GM23338 (cell line): Measurements from ENCODE around the gene LAT. TPM values are rescaled to one million over a fixed set of nuclear protein-coding genes. Genes with fewer than 3 reads are reported as not detected.

Experiments used
- ATAC-seq: fragments of 200-7000 bp; cut with Tn5 transposase; 3 replicates; pipeline ENCODE4 v1.9.1; 2020
- DNase-seq: peaks from one replicate; pipeline ENCODE4 v3.0.0-alpha.2; 2015; ENCODE audit warnings: low spot score
- H2AFZ ChIP-seq: fragments of 200-600 bp; sonication (generic); 2 replicates; pipeline ENCODE4 v1.8.0; 2016; ENCODE audit warnings: antibody characterized with exemption, mild to moderate bottlenecking, moderate library complexity
- H3F3A ChIP-seq: fragments of 200-600 bp; sonication (generic); replicated peaks from 2 replicates; pipeline ENCODE4 v1.8.0; 2017; ENCODE audit warnings: antibody characterized with exemption, mixed run types, low read depth
- H3K27ac ChIP-seq: fragments of 200-600 bp; sonication (generic); 2 replicates; pipeline ENCODE4 v1.6.1; 2016; ENCODE audit warnings: low read depth
- H3K27me3 ChIP-seq: fragments of 200-600 bp; sonication (generic); 2 replicates; pipeline ENCODE4 v1.8.0; 2016; ENCODE audit warnings: mild to moderate bottlenecking, mixed run types, moderate library complexity; ENCODE audit not compliant: insufficient read depth
- H3K36me3 ChIP-seq: fragments of 200-600 bp; sonication (generic); 2 replicates; pipeline ENCODE4 v1.8.0; 2016; ENCODE audit warnings: mild to moderate bottlenecking; ENCODE audit not compliant: insufficient read depth
- H3K4me1 ChIP-seq: fragments of 200-600 bp; sonication (generic); 2 replicates; pipeline ENCODE4 v1.8.0; 2016; ENCODE audit warnings: mild to moderate bottlenecking, moderate library complexity; ENCODE audit not compliant: insufficient read depth
- H3K4me2 ChIP-seq: fragments of 200-600 bp; sonication (generic); 2 replicates; pipeline ENCODE4 v1.7.1; 2017; ENCODE audit warnings: mixed run types
- H3K4me3 ChIP-seq: fragments of 200-600 bp; sonication (generic); 2 replicates; pipeline ENCODE4 v1.6.1; 2016; ENCODE audit warnings: mixed run types
- H3K79me2 ChIP-seq: fragments of 200-600 bp; sonication (generic); replicated peaks from 2 replicates; pipeline ENCODE4 v1.8.0; 2017; ENCODE audit warnings: mild to moderate bottlenecking; ENCODE audit not compliant: insufficient read depth
- H3K9me2 ChIP-seq: fragments of 200-600 bp; sonication (generic); 2 replicates; pipeline ENCODE4 v1.8.0; 2017; ENCODE audit not compliant: insufficient read depth
- H4K20me1 ChIP-seq: fragments of 200-600 bp; sonication (generic); replicated peaks from 2 replicates; pipeline ENCODE4 v1.8.0; 2017; ENCODE audit warnings: mild to moderate bottlenecking; ENCODE audit not compliant: insufficient read depth
- H3K27ac Mint-ChIP-seq: 2 replicates; pipeline ENCODE4 v1.8.0; 2020; ENCODE audit warnings: inconsistent platforms, mild to moderate bottlenecking, moderate library complexity, mixed read lengths
- H3K27me3 Mint-ChIP-seq: 3 replicates; pipeline ENCODE4 v1.8.0; 2022; ENCODE audit warnings: low read depth, mild to moderate bottlenecking, moderate library complexity, mixed read lengths, inconsistent platforms; ENCODE audit not compliant: insufficient read depth, poor library complexity
- H3K36me3 Mint-ChIP-seq: 3 replicates; pipeline ENCODE4 v1.8.0; 2021; ENCODE audit warnings: low read depth, mild to moderate bottlenecking, inconsistent platforms, moderate library complexity, mixed read lengths
- H3K4me1 Mint-ChIP-seq: 3 replicates; pipeline ENCODE4 v1.8.0; 2020; ENCODE audit warnings: mild to moderate bottlenecking, inconsistent platforms, mixed read lengths
- H3K4me3 Mint-ChIP-seq: 3 replicates; pipeline ENCODE4 v1.8.0; 2021; ENCODE audit warnings: moderate library complexity, mild to moderate bottlenecking, inconsistent platforms, mixed read lengths
- H3K9me3 Mint-ChIP-seq: 3 replicates; pipeline ENCODE4 v1.8.0; 2020; ENCODE audit warnings: moderate library complexity, mild to moderate bottlenecking, inconsistent platforms, mixed read lengths
- CREB1 ChIP-seq: fragments of 250-450 bp; sonication (Bioruptor Pico); IDR thresholded peaks from 2 replicates; pipeline ENCODE4 v1.5.0; 2020; ENCODE audit warnings: low read depth, mild to moderate bottlenecking, moderate library complexity
- EZH2phosphoT487 ChIP-seq: fragments of 200-600 bp; sonication (generic); IDR thresholded peaks from one replicate; pipeline ENCODE4 v1.8.1; 2018; ENCODE audit warnings: antibody characterized with exemption; ENCODE audit not compliant: unreplicated experiment
- JUNB ChIP-seq: IDR thresholded peaks from one replicate; pipeline ENCODE4 v1.6.1; 2016; ENCODE audit warnings: antibody characterized with exemption; ENCODE audit not compliant: unreplicated experiment
- NANOG ChIP-seq: IDR thresholded peaks from 2 replicates; pipeline ENCODE4 v1.6.1; 2016; ENCODE audit warnings: antibody characterized with exemption, borderline replicate concordance
- POLR2AphosphoS5 ChIP-seq: IDR thresholded peaks from 2 replicates; pipeline ENCODE4 v1.6.1; 2016; ENCODE audit warnings: antibody characterized with exemption, low read depth
- STAT1 ChIP-seq: IDR thresholded peaks from one replicate; pipeline ENCODE4 v1.6.1; 2016; ENCODE audit warnings: antibody characterized with exemption; ENCODE audit not compliant: unreplicated experiment
- ZNF331 ChIP-seq: fragments of 250-450 bp; sonication (Bioruptor Pico); IDR thresholded peaks from 2 replicates; pipeline ENCODE4 v1.5.0; 2020; ENCODE audit warnings: low read depth, mild to moderate bottlenecking, moderate library complexity
- polyA plus RNA-seq: library from polyadenylated mRNA; unstranded; fragments of >200 nt; fragmentation: Nextera tagmentation; extraction: Ambion mirVana; gene quantifications from 2 replicates; pipeline ENCODE4 v1.2.1, GENCODE V29; 2016
- total RNA-seq: library from RNA; depleted of rRNA; stranded (reverse); fragments of >200 nt; shearing (Covaris generic); gene quantifications from 2 replicates; pipeline ENCODE4 v1.2.3, GENCODE V29; 2014
- TF ChIP-seq, protein P1 (sequence below): fragments of 250-450 bp; sonication (Bioruptor Pico); IDR thresholded peaks from 2 replicates; pipeline ENCODE4 v1.5.0; 2020; ENCODE audit warnings: mild to moderate bottlenecking, moderate library complexity
- TF ChIP-seq, protein P2 (sequence below): IDR thresholded peaks from one replicate; pipeline ENCODE4 v1.6.1; 2018; ENCODE audit warnings: antibody characterized with exemption; ENCODE audit not compliant: unreplicated experiment
- TF ChIP-seq, protein P3 (sequence below): IDR thresholded peaks from 2 replicates; pipeline ENCODE4 v1.6.1; 2016; ENCODE audit warnings: antibody characterized with exemption
- TF ChIP-seq, protein P4 (sequence below), 2 experiments: fragments of 200-600 bp in 1 of 2; sonication (generic) in 1 of 2; conservative IDR thresholded peaks; 2 replicates each; pipeline versions ENCODE4 v1.5.1 to v1.6.1; 2016 to 2017; ENCODE audit warnings: antibody characterized with exemption in 2 of 2, low read depth in 2 of 2, mild to moderate bottlenecking in 2 of 2, moderate library complexity in 1 of 2

Gene LAT
- total and polyA plus RNA-seq, 2 experiments from 2014 or later: 2.2 to 2.4 TPM

DNA sequence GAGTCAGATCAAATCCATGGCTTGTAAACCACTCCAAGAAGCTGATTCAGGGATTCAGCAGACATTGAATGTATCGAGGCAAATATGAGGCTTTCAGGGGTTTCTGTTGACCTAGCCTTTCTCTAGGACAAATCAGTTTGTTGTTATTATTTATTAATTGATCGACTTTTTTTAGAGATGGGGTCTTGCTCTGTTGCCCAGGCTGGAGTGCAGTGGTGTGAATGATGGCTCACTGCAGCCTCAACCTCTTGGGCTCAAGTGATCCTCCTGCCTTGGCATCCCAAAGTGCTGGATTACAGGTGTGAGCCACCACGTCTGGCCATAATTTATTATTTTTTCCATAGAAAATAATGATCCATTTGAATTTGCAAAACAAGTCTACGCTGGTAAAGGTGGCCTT is 27.0 kb downstream of the LAT start (continued):
- TF ChIP-seq, protein P1, sequence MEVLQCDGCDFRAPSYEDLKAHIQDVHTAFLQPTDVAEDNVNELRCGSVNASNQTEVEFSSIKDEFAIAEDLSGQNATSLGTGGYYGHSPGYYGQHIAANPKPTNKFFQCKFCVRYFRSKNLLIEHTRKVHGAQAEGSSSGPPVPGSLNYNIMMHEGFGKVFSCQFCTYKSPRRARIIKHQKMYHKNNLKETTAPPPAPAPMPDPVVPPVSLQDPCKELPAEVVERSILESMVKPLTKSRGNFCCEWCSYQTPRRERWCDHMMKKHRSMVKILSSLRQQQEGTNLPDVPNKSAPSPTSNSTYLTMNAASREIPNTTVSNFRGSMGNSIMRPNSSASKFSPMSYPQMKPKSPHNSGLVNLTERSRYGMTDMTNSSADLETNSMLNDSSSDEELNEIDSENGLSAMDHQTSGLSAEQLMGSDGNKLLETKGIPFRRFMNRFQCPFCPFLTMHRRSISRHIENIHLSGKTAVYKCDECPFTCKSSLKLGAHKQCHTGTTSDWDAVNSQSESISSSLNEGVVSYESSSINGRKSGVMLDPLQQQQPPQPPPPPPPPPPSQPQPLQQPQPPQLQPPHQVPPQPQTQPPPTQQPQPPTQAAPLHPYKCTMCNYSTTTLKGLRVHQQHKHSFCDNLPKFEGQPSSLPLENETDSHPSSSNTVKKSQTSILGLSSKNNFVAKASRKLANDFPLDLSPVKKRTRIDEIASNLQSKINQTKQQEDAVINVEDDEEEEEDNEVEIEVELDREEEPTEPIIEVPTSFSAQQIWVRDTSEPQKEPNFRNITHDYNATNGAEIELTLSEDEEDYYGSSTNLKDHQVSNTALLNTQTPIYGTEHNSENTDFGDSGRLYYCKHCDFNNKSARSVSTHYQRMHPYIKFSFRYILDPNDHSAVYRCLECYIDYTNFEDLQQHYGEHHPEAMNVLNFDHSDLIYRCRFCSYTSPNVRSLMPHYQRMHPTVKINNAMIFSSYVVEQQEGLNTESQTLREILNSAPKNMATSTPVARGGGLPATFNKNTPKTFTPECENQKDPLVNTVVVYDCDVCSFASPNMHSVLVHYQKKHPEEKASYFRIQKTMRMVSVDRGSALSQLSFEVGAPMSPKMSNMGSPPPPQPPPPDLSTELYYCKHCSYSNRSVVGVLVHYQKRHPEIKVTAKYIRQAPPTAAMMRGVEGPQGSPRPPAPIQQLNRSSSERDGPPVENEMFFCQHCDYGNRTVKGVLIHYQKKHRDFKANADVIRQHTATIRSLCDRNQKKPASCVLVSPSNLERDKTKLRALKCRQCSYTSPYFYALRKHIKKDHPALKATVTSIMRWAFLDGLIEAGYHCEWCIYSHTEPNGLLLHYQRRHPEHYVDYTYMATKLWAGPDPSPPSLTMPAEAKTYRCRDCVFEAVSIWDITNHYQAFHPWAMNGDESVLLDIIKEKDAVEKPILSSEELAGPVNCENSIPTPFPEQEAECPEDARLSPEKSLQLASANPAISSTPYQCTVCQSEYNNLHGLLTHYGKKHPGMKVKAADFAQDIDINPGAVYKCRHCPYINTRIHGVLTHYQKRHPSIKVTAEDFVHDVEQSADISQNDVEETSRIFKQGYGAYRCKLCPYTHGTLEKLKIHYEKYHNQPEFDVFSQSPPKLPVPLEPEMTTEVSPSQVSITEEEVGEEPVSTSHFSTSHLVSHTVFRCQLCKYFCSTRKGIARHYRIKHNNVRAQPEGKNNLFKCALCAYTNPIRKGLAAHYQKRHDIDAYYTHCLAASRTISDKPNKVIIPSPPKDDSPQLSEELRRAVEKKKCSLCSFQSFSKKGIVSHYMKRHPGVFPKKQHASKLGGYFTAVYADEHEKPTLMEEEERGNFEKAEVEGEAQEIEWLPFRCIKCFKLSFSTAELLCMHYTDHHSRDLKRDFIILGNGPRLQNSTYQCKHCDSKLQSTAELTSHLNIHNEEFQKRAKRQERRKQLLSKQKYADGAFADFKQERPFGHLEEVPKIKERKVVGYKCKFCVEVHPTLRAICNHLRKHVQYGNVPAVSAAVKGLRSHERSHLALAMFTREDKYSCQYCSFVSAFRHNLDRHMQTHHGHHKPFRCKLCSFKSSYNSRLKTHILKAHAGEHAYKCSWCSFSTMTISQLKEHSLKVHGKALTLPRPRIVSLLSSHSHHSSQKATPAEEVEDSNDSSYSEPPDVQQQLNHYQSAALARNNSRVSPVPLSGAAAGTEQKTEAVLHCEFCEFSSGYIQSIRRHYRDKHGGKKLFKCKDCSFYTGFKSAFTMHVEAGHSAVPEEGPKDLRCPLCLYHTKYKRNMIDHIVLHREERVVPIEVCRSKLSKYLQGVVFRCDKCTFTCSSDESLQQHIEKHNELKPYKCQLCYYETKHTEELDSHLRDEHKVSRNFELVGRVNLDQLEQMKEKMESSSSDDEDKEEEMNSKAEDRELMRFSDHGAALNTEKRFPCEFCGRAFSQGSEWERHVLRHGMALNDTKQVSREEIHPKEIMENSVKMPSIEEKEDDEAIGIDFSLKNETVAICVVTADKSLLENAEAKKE (CRISPR knock-in tag): no peak
- TF ChIP-seq NANOG (no peak), POLR2AphosphoS5 (no peak)

DNA sequence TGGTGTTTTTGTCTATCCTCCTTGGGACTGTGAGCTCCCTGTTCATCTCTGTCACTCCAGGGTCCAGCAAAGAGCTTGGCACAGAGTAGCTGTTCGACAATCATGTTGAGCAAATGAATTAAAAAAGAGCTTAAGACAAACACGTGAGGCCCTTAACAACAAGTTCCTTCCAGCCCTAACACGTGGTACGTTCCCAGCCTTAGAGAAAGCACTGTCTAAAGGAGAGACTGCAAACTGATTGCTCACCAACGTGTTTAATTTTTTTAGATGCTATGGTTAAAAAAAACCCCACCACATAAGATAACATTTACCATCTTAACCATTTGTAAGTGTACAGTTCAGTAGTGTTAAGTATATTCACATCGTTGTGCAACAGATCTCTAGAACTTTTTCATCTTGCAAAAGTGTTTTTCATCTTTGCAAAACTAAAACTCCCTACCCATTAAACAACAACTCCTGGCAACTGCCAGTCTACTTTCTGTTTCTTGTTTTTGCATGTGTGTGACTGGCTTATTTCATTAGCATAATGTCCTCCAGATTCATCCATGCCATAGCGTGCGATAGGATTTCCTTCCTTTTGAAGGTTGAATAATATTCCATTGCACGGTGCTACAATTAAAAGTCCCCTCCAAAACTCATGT is 28.2 kb downstream of the LAT start:
- ATAC-seq: no peak
- TF ChIP-seq POLR2AphosphoS5: no peak
- TF ChIP-seq, protein P2, sequence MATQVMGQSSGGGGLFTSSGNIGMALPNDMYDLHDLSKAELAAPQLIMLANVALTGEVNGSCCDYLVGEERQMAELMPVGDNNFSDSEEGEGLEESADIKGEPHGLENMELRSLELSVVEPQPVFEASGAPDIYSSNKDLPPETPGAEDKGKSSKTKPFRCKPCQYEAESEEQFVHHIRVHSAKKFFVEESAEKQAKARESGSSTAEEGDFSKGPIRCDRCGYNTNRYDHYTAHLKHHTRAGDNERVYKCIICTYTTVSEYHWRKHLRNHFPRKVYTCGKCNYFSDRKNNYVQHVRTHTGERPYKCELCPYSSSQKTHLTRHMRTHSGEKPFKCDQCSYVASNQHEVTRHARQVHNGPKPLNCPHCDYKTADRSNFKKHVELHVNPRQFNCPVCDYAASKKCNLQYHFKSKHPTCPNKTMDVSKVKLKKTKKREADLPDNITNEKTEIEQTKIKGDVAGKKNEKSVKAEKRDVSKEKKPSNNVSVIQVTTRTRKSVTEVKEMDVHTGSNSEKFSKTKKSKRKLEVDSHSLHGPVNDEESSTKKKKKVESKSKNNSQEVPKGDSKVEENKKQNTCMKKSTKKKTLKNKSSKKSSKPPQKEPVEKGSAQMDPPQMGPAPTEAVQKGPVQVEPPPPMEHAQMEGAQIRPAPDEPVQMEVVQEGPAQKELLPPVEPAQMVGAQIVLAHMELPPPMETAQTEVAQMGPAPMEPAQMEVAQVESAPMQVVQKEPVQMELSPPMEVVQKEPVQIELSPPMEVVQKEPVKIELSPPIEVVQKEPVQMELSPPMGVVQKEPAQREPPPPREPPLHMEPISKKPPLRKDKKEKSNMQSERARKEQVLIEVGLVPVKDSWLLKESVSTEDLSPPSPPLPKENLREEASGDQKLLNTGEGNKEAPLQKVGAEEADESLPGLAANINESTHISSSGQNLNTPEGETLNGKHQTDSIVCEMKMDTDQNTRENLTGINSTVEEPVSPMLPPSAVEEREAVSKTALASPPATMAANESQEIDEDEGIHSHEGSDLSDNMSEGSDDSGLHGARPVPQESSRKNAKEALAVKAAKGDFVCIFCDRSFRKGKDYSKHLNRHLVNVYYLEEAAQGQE: no peak
- TF ChIP-seq CREB1: no peak
- TF ChIP-seq, protein P3, sequence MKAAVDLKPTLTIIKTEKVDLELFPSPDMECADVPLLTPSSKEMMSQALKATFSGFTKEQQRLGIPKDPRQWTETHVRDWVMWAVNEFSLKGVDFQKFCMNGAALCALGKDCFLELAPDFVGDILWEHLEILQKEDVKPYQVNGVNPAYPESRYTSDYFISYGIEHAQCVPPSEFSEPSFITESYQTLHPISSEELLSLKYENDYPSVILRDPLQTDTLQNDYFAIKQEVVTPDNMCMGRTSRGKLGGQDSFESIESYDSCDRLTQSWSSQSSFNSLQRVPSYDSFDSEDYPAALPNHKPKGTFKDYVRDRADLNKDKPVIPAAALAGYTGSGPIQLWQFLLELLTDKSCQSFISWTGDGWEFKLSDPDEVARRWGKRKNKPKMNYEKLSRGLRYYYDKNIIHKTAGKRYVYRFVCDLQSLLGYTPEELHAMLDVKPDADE: no peak
- no peak for TF ChIP-seq ZNF331 (CRISPR knock-in tag)
- TF ChIP-seq, protein P4, sequence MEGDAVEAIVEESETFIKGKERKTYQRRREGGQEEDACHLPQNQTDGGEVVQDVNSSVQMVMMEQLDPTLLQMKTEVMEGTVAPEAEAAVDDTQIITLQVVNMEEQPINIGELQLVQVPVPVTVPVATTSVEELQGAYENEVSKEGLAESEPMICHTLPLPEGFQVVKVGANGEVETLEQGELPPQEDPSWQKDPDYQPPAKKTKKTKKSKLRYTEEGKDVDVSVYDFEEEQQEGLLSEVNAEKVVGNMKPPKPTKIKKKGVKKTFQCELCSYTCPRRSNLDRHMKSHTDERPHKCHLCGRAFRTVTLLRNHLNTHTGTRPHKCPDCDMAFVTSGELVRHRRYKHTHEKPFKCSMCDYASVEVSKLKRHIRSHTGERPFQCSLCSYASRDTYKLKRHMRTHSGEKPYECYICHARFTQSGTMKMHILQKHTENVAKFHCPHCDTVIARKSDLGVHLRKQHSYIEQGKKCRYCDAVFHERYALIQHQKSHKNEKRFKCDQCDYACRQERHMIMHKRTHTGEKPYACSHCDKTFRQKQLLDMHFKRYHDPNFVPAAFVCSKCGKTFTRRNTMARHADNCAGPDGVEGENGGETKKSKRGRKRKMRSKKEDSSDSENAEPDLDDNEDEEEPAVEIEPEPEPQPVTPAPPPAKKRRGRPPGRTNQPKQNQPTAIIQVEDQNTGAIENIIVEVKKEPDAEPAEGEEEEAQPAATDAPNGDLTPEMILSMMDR (conservative IDR thresholded peaks at IDR 0.05; ENCODE audit: low read depth in 2 of 2): no peak
- TF ChIP-seq EZH2phosphoT487: no peak
- no peak for TF ChIP-seq NANOG
- TF ChIP-seq STAT1: no peak
- no peak for TF ChIP-seq JUNB

More for the DNA sequence above, 28.2 kb downstream of the LAT start:
- no peaks in the 10 kb centered on the region for H3K79me2 ChIP-seq
- Mint-ChIP-seq H3K9me3 (no peaks in the 10 kb centered on the region), H3K4me3 (no peak overlapping the region), H3K27me3 (peaks cover 3% of the 10 kb centered on the region), H3K27ac (no peak overlapping the region), H3K4me1 (no peaks in the 10 kb centered on the region), H3K36me3 (no peaks in the 10 kb centered on the region)
- H3K4me3 ChIP-seq: no peak overlapping the region
- H3K36me3 ChIP-seq: no peaks in the 10 kb centered on the region
- no peak for DNase-seq
- H3K27me3 ChIP-seq: no peaks in the 10 kb centered on the region
- H3F3A ChIP-seq: no peaks in the 10 kb centered on the region
- H3K4me1 ChIP-seq: no peaks in the 10 kb centered on the region
- no peak overlapping the region for H3K4me2 ChIP-seq
- no peaks in the 10 kb centered on the region for H4K20me1 ChIP-seq
- no peak overlapping the region for H3K27ac ChIP-seq
- H2AFZ ChIP-seq: no peak overlapping the region
- no peaks in the 10 kb centered on the region for H3K9me2 ChIP-seq
